ENCODE data around the gene ANKRD10. TPM values are rescaled to one million over a fixed set of nuclear protein-coding genes. Genes with fewer than 3 reads are reported as not detected.

ANKRD10 gene
- total RNA-seq, 1 donor from 2014 or later: 54.9 TPM

GRCh38 chr13:110887597-110888333 lies 27.1 kb downstream of the ANKRD10 start:
- no peak for DNase-seq (ENCODE audit: low read depth)
- no peak for TF ChIP-seq CTCF (conservative IDR thresholded peaks at IDR 0.05; ENCODE audit: low read depth, low read length)
- no peak overlapping the region for H3K4me3 ChIP-seq (ENCODE audit: low read depth, low read length)

GRCh38 chr13:110886870-110887596 lies 27.8 kb downstream of the ANKRD10 start:
- no peak overlapping the region for H3K4me3 ChIP-seq (ENCODE audit: low read depth, low read length)
- no peak for TF ChIP-seq CTCF (conservative IDR thresholded peaks at IDR 0.05; ENCODE audit: low read depth, low read length)
- no peak for DNase-seq (ENCODE audit: low read depth)

- DNase-seq (ENCODE audit: low read depth): no peak
- H3K4me3 ChIP-seq (ENCODE audit: low read depth, low read length): no peak overlapping the region
- no peak for TF ChIP-seq CTCF (conservative IDR thresholded peaks at IDR 0.05; ENCODE audit: low read depth, low read length)
Observed at GRCh38 chr13:110885966-110886869, 28.7 kb downstream of the ANKRD10 start.

GRCh38 chr13:110885516-110885915 lies 29.4 kb downstream of the ANKRD10 start:
- no peak for TF ChIP-seq CTCF (conservative IDR thresholded peaks at IDR 0.05; ENCODE audit: low read depth, low read length)
- no peak overlapping the region for H3K4me3 ChIP-seq (ENCODE audit: low read depth, low read length)
- DNase-seq (ENCODE audit: low read depth): no peak

- TF ChIP-seq CTCF (conservative IDR thresholded peaks at IDR 0.05; ENCODE audit: low read depth, low read length): no peak
- no peak overlapping the region for H3K4me3 ChIP-seq (ENCODE audit: low read depth, low read length)
- DNase-seq (ENCODE audit: low read depth): no peak
Observed at GRCh38 chr13:110884517-110884916, 30.4 kb downstream of the ANKRD10 start.

- no peak for TF ChIP-seq CTCF (conservative IDR thresholded peaks at IDR 0.05; ENCODE audit: low read depth, low read length)
- no peak overlapping the region for H3K4me3 ChIP-seq (ENCODE audit: low read depth, low read length)
Observed at GRCh38 chr13:110883542-110883941, 31.3 kb downstream of the ANKRD10 start.

More at GRCh38 chr13:110883542-110883941, 31.3 kb downstream of the ANKRD10 start:
- no peak for DNase-seq (ENCODE audit: low read depth)

Data from epithelial cell of proximal tubule (primary cell).